SH-SY5Y (cell line): Measurements from ENCODE around the gene HMHB1.

ENCODE experiments used
- GATA2 ChIP-seq: IDR thresholded peaks from 2 replicates; pipeline ENCODE4 v1.6.1; 2011; ENCODE audit warnings: mild to moderate bottlenecking, low read depth, low read length
- GATA3 ChIP-seq: IDR thresholded peaks from 2 replicates; pipeline ENCODE4 v1.6.1; 2011; ENCODE audit warnings: low read depth, mild to moderate bottlenecking, low read length, moderate library complexity

DNA sequence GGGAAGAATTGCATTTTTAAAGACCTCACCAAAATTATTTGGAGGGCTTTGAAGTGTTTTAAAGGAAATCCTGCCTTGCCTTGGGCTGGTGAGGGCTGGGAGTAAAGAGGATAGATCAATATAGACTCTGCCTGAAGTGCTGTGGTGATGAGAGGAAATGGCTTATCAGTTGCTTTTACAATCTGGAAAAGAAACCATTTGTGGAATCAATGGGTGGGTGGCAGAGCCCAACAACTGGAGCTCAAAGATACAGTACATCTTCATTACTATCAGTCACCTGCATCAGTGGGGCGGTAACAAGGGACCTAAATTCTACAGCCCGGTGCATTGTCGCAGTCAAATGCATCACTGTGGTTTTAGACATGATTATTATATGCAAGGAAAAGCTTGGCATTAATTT, 41.5 kb upstream of the HMHB1 start:
- TF ChIP-seq GATA2 (no peak), GATA3 (no peak)
